Esophagus muscularis mucosa (tissue), 4 donors: ENCODE measurements around the gene ZMIZ1. TPM values are rescaled to one million over a fixed set of nuclear protein-coding genes. Genes with fewer than 3 reads are reported as not detected.

ENCODE experiments used
- DNase-seq: peaks from one replicate; pipeline ENCODE4 v3.0.0-alpha.2; 2017; ENCODE audit errors: extremely low spot score
- H3K27ac ChIP-seq, 4 donors: fragments of 200-600 bp; sonication (generic); replicated peaks in 1 of 4; 1 replicate in 3 of 4; 2 replicates in 1 of 4; pipeline ENCODE4 v1.5.1; 2016 to 2019; ENCODE audit warnings: mild to moderate bottlenecking in 1 of 4
- H3K27me3 ChIP-seq, 4 donors: fragments of 200-600 bp; sonication (generic); one replicate each; pipeline versions ENCODE4 v1.5.1 to v1.6.0; 2016 to 2019
- H3K36me3 ChIP-seq, 4 donors: fragments of 200-600 bp; sonication (generic); one replicate each; pipeline ENCODE4 v1.5.1; 2016 to 2019
- H3K4me1 ChIP-seq, 4 donors: fragments of 200-600 bp; sonication (generic); one replicate each; pipeline ENCODE4 v1.5.1; 2016 to 2019
- H3K4me3 ChIP-seq, 4 donors: fragments of 200-600 bp; sonication (generic); 1 replicate in 2 of 4; 2 replicates in 2 of 4; pipeline ENCODE4 v1.5.1; 2016 to 2019; ENCODE audit warnings: mild to moderate bottlenecking in 4 of 4, moderate library complexity in 1 of 4
- H3K9me3 ChIP-seq, 4 donors: fragments of 200-600 bp; sonication (generic); 1 replicate in 3 of 4; 2 replicates in 1 of 4; pipeline ENCODE4 v1.5.1; 2016 to 2019
- CTCF ChIP-seq, 3 experiments: fragments of 200-600 bp in 2 of 3; fragments of 450-650 bp in 1 of 3; sonication (generic) in 2 of 3; IDR thresholded peaks; one replicate each; pipeline ENCODE4 v1.5.1; 2017 to 2019; ENCODE audit warnings: antibody characterized with exemption in 3 of 3, mild to moderate bottlenecking in 2 of 3, moderate library complexity in 1 of 3
- EP300 ChIP-seq: sonication (generic); formaldehyde crosslinking; IDR thresholded peaks from one replicate; pipeline ENCODE4 v1.6.1; 2017; ENCODE audit warnings: antibody characterized with exemption
- POLR2A ChIP-seq: fragments of 450-650 bp; IDR thresholded peaks from one replicate; pipeline ENCODE4 v1.6.1; 2017; ENCODE audit warnings: antibody characterized with exemption, moderate library complexity, mild to moderate bottlenecking, low read depth
- POLR2AphosphoS5 ChIP-seq, 2 donors: sonication (generic); formaldehyde crosslinking; IDR thresholded peaks; one replicate each; pipeline ENCODE4 v1.6.1; 2017; ENCODE audit warnings: antibody characterized with exemption in 2 of 2
- WGBS: methylation state at CpG from one replicate; pipeline ENCODE4 v1.1.5; 2018; 5-methylcytosine and 5-hydroxymethylcytosine counted together
- intact Hi-C: fragments of 100-400 bp; cut with DNase I; formaldehyde crosslinking; loops from one replicate; pipeline ENCODE4 v1.15.1; 2023
- total RNA-seq, 4 donors: library from RNA; depleted of rRNA; stranded (reverse); fragments of >200 nt; gene quantifications; one replicate each; pipeline versions ENCODE4 v1.1.0 to v1.2.1, GENCODE V29; 2016

The ZMIZ1 gene
- total RNA-seq: 10 to 100 TPM; 48.7 to 87.2 (median 66.0) TPM

- Histone ChIP-seq H3K27me3 (peaks cover 0 to 7% (median 0%) of the 10 kb centered on the region in 4 donors), H3K4me1 (peaks cover 37 to 54% (median 51%) of the 10 kb centered on the region in 4 donors), H3K36me3 (no peaks in the 10 kb centered on the region), H3K4me3 (peak within 1 kb of the TSS; percentile 88 to 99 (median 94)), H3K9me3 (no peaks in the 10 kb centered on the region), H3K27ac (peak within 1 kb of the TSS; percentile 97 to 100 (median 99))
- intact Hi-C loops: loop anchor here (5.0 to 10.0 kb wide), 4 partner anchors 314 to 1014 kb away; no protein-coding TSS in a partner anchor
- TF ChIP-seq POLR2A: peak; percentile 66
- peak; percentile 85 to 93 for TF ChIP-seq POLR2AphosphoS5 (IDR thresholded peaks at IDR 0.05)
- TF ChIP-seq CTCF (IDR thresholded peaks at IDR 0.05): peak; percentile 20 to 44 (median 36)
- no peak for TF ChIP-seq EP300
- DNase-seq: peak; percentile 98
- 0% methylated on average over 61 of the region's 92 CpGs for WGBS
Observed at GRCh38 chr10:79068562-79069324, at the start of gene ZMIZ1. TSS of gene ZMIZ1 (plus strand) at chr10:79068966. CDS start at chr10:79201633, 132,667 bp downstream.

- no peaks in the 10 kb centered on the region for H3K27me3 ChIP-seq
- DNase-seq: no peak
- 90% methylated on average over 5 of the region's 5 CpGs for WGBS
- peaks cover 0 to 4% (median 0%) of the 10 kb centered on the region in 4 donors for H3K9me3 ChIP-seq
- H3K36me3 ChIP-seq: no peaks in the 10 kb centered on the region
- H3K4me3 ChIP-seq: no peak overlapping the region
- intact Hi-C loops: no loop called here
- H3K27ac ChIP-seq: peak overlapping the region in 2 of 4 donors; percentile 2 to 34
- peaks cover 10 to 27% (median 20%) of the 10 kb centered on the region in 4 donors for H3K4me1 ChIP-seq
- TF ChIP-seq POLR2AphosphoS5 (IDR thresholded peaks at IDR 0.05) (no peak), CTCF (IDR thresholded peaks at IDR 0.05) (no peak), EP300 (no peak), POLR2A (no peak)
Observed at GRCh38 chr10:79019441-79020014, 49.2 kb upstream of the ZMIZ1 start.

- Histone ChIP-seq H3K27me3 (no peaks in the 10 kb centered on the region), H3K36me3 (no peaks in the 10 kb centered on the region), H3K9me3 (peaks cover 0 to 4% (median 0%) of the 10 kb centered on the region in 4 donors), H3K4me1 (peaks cover 10 to 32% (median 25%) of the 10 kb centered on the region in 4 donors), H3K4me3 (no peak overlapping the region), H3K27ac (peak overlapping the region in 3 of 4 donors; percentile 20 to 57 (median 38))
- no peak for DNase-seq
- WGBS: 70% methylated on average over 3 of the region's 5 CpGs
- intact Hi-C loops: no loop called here
- TF ChIP-seq EP300 (no peak), POLR2AphosphoS5 (IDR thresholded peaks at IDR 0.05) (peak in 1 of 2 donors; percentile 44), POLR2A (no peak), CTCF (IDR thresholded peaks at IDR 0.05) (no peak)
Observed at GRCh38 chr10:79020015-79020491, 48.7 kb upstream of the ZMIZ1 start.

GRCh38 chr10:79020605-79021004 lies 48.2 kb upstream of the ZMIZ1 start:
- no peak for TF ChIP-seq POLR2A
- no peak for DNase-seq
- H3K36me3 ChIP-seq: no peaks in the 10 kb centered on the region
- H3K27ac ChIP-seq: peak overlapping the region in 2 of 4 donors; percentile 20 to 57
- H3K4me1 ChIP-seq: peaks cover 10 to 38% (median 30%) of the 10 kb centered on the region in 4 donors
- intact Hi-C loops: no loop called here
- no peaks in the 10 kb centered on the region for H3K27me3 ChIP-seq
- no peak overlapping the region for H3K4me3 ChIP-seq
- H3K9me3 ChIP-seq: peaks cover 0 to 4% (median 0%) of the 10 kb centered on the region in 4 donors
- 93% methylated on average over 2 of the region's 6 CpGs for WGBS

GRCh38 chr10:79021331-79021907 lies 47.3 kb upstream of the ZMIZ1 start:
- Histone ChIP-seq H3K4me1 (peaks cover 10 to 42% (median 33%) of the 10 kb centered on the region in 4 donors), H3K27me3 (no peaks in the 10 kb centered on the region), H3K36me3 (no peaks in the 10 kb centered on the region), H3K4me3 (no peak overlapping the region), H3K9me3 (peaks cover 0 to 4% (median 0%) of the 10 kb centered on the region in 4 donors), H3K27ac (no peak overlapping the region)
- DNase-seq: no peak
- intact Hi-C loops: no loop called here
- WGBS: 77% methylated on average over 6 of the region's 9 CpGs
- TF ChIP-seq POLR2A: no peak
- TF ChIP-seq CTCF (IDR thresholded peaks at IDR 0.05): no peak
- no peak for TF ChIP-seq POLR2AphosphoS5 (IDR thresholded peaks at IDR 0.05)
- TF ChIP-seq EP300: no peak
